Muscle layer of colon (tissue), 2 donors: ENCODE data around the gene FLAD1.
A peak's percentile ranks its signal among the peaks of the same experiment; 100 is the strongest.
"Not testable (repeated sequence)": the region's sequence is repeated elsewhere in the genome, so short reads cannot be mapped to it uniquely, and the experiment has no call there.

ENCODE experiments used
- H3K27ac ChIP-seq: one replicate; pipeline ENCODE4 v1.7.0; 2013; ENCODE audit warnings: low read depth, mild to moderate bottlenecking, low read length, moderate library complexity
- H3K27me3 ChIP-seq, 2 donors: one replicate each; pipeline ENCODE4 v1.7.0; 2013; ENCODE audit warnings: low read length in 2 of 2, mild to moderate bottlenecking in 2 of 2; ENCODE audit not compliant: insufficient read depth in 2 of 2, control insufficient read depth in 1 of 2
- H3K36me3 ChIP-seq: one replicate; pipeline ENCODE4 v1.7.0; 2013; ENCODE audit warnings: mild to moderate bottlenecking, low read length; ENCODE audit not compliant: insufficient read depth
- H3K4me1 ChIP-seq: one replicate; pipeline ENCODE4 v1.7.0; 2013; ENCODE audit warnings: mild to moderate bottlenecking, low read length; ENCODE audit not compliant: insufficient read depth
- H3K4me3 ChIP-seq, 2 donors: one replicate each; pipeline ENCODE4 v1.7.0; 2013; ENCODE audit warnings: low read length in 2 of 2, low read depth in 1 of 2, mild to moderate bottlenecking in 1 of 2, moderate library complexity in 1 of 2
- H3K9ac ChIP-seq: one replicate; pipeline ENCODE4 v1.7.0; 2013; ENCODE audit warnings: low read length
- H3K9me3 ChIP-seq: one replicate; pipeline ENCODE4 v1.7.0; 2013; ENCODE audit warnings: mild to moderate bottlenecking, low read length
- donor health status: abdominal sarcoma.
- donor health status: Adenocarcinoma of cecum.

Gene FLAD1

DNA sequence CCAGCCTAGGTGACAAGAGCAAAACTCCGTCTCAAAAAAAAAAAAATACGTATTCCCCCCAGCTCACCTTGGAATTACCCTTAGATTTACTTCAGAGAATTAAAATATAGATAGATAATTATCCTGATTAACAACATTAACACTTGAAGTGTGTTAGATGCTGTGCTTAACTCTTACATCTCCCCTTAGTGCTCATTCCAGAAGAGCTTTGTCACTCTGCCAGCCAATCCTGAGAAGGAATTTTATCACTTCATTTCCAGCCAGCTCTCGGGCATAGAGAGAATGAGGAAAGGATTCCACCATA lies 11.0 kb upstream of the FLAD1 start:
- peaks cover 51% of the 10 kb centered on the region for H3K4me1 ChIP-seq
- H3K9ac ChIP-seq, result no peak overlapping the region
- peak overlapping the region in 1 of 2 donors; percentile 90 for H3K4me3 ChIP-seq
- H3K27ac ChIP-seq, result peak overlapping the region; percentile 75
- H3K27me3 ChIP-seq, result no peaks in the 10 kb centered on the region
- H3K36me3 ChIP-seq, result peaks cover 17% of the 10 kb centered on the region
- H3K9me3 ChIP-seq, result no peaks in the 10 kb centered on the region

GRCh38 chr1:154972517-154973343 lies 10.4 kb upstream of the FLAD1 start:
- Histone ChIP-seq H3K4me1 (peaks cover 51% of the 10 kb centered on the region), H3K27ac (peak overlapping the region; percentile 75), H3K4me3 (peak overlapping the region in 1 of 2 donors; percentile 90), H3K9ac (peak overlapping the region; percentile 37), H3K9me3 (no peaks in the 10 kb centered on the region), H3K27me3 (no peaks in the 10 kb centered on the region), H3K36me3 (peaks cover 11% of the 10 kb centered on the region)

DNA sequence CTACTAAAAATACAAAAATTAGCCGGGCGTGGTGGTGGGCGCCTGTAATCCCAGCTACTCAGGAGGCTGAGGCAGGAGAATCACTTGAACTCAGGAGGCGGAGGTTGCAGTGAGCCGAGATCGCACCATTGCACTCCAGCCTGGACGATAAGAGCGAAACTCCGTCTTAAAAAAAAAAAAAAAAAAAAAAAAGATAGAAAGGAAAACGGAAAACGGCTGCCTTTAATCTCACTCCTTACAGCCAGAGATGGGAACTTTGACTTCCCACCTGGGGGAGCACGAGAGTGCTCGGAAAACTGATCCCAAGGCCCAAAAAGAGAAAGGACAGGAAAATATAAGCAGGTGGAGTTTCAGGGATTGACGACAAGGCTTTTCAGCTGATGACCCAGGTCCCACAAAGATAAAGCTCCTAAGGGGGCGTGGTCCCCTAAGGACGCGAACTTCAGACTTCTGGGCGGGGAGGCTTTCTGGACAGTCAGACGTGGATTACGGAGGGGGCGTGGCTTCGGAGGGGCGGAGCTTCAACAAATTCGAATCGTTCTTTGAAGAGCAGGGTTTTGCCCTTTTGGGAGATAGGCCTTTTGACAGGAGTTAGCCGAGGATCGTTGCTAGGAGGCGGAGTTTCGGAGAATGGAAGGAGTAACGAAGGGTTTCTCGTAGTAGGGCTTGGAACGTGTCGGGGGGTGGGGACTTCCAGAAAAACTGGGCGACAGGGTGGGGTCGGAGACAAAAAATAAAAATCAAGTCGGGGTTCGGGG lies 9.6 kb upstream of the FLAD1 start:
- Histone ChIP-seq H3K9ac (peak overlapping the region; percentile 96), H3K9me3 (no peaks in the 10 kb centered on the region), H3K4me1 (peaks cover 51% of the 10 kb centered on the region), H3K27me3 (no peaks in the 10 kb centered on the region), H3K36me3 (peaks cover 4% of the 10 kb centered on the region), H3K27ac (peak overlapping the region; percentile 75), H3K4me3 (peak overlapping the region; percentile 55 to 90)

- Histone ChIP-seq H3K9ac (peak within 1 kb of the TSS; percentile 96), H3K4me1 (peaks cover 44% of the 10 kb centered on the region), H3K36me3 (no peaks in the 10 kb centered on the region)
These were observed 8.9 kb upstream of the FLAD1 start, which contains the start of gene CKS1B for GRCh38 chr1:154974102-154974807. Gene CKS1B (plus strand): TSS chr1:154974681. CDS start chr1:154974746, 65 bp downstream.

DNA sequence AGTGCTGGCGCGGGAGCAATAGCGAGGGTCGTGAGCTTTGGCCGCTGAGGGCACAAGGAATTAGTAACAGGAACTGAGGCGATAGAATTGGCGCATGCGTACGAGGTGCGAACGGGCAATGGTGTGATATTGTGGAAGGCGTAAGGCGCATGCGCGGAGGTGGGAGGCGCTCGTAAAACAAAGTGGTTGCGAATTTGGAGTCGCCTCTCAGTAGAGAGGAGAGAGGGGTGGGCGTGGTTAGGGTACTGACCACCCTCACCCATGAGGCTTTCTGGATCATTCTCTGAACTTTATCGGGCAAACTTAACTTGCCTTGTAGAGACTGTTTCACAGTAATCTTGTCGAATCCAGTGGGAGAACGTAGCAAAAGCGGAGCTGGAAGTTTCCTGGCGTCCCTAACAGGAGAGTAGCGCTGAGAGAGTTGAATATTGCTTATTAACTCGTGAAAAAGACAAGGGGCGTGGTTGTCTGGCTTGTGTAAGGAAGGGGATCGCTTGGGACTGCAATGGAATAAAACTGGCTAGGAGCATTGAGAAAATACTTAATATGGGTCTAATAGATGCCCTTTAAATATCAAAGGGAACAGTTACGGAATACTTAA lies 8.2 kb upstream of the FLAD1 start:
- Histone ChIP-seq H3K27me3 (no peaks in the 10 kb centered on the region), H3K4me3 (peak overlapping the region; percentile 34 to 90), H3K36me3 (no peaks in the 10 kb centered on the region), H3K27ac (peak overlapping the region; percentile 89), H3K4me1 (peaks cover 38% of the 10 kb centered on the region), H3K9me3 (no peaks in the 10 kb centered on the region), H3K9ac (peak overlapping the region; percentile 96)

More at GRCh38 chr1:154974102-154974807, 8.9 kb upstream of the FLAD1 start, which contains the start of gene CKS1B:
- peak within 1 kb of the TSS; percentile 89 for H3K27ac ChIP-seq
- no peaks in the 10 kb centered on the region for H3K9me3 ChIP-seq
- peak within 1 kb of the TSS; percentile 55 to 90 for H3K4me3 ChIP-seq
- H3K27me3 ChIP-seq, result no peaks in the 10 kb centered on the region

GRCh38 chr1:154975409-154976059 lies 7.6 kb upstream of the FLAD1 start:
- H3K36me3 ChIP-seq, result no peaks in the 10 kb centered on the region
- peaks cover 33% of the 10 kb centered on the region for H3K4me1 ChIP-seq
- no peaks in the 10 kb centered on the region for H3K27me3 ChIP-seq
- H3K27ac ChIP-seq, result peak overlapping the region; percentile 89
- peak overlapping the region; percentile 96 for H3K9ac ChIP-seq
- no peaks in the 10 kb centered on the region for H3K9me3 ChIP-seq
- peak overlapping the region; percentile 34 to 90 for H3K4me3 ChIP-seq

- H3K4me1 ChIP-seq, result peaks cover 20% of the 10 kb centered on the region
- H3K4me3 ChIP-seq, H3K9me3 ChIP-seq, H3K27me3 ChIP-seq, H3K9ac ChIP-seq, H3K36me3 ChIP-seq, H3K27ac ChIP-seq: not testable (repeated sequence)
These were observed 5.4 kb upstream of the FLAD1 start for GRCh38 chr1:154977762-154978161.

GRCh38 chr1:154978360-154978759 lies 4.8 kb upstream of the FLAD1 start:
- H3K36me3 ChIP-seq, result no peaks in the 10 kb centered on the region
- no peaks in the 10 kb centered on the region for H3K9me3 ChIP-seq
- H3K4me3 ChIP-seq, result no peak overlapping the region
- no peak overlapping the region for H3K9ac ChIP-seq
- H3K27ac ChIP-seq, result no peak overlapping the region
- peaks cover 14% of the 10 kb centered on the region for H3K4me1 ChIP-seq
- no peaks in the 10 kb centered on the region for H3K27me3 ChIP-seq

- Histone ChIP-seq H3K36me3 (no peaks in the 10 kb centered on the region), H3K27ac (peak overlapping the region; percentile 63), H3K4me1 (peaks cover 13% of the 10 kb centered on the region), H3K4me3 (peak overlapping the region; percentile 34 to 82), H3K9me3 (no peaks in the 10 kb centered on the region), H3K9ac (peak overlapping the region; percentile 9), H3K27me3 (no peaks in the 10 kb centered on the region)
These were observed 803 bp upstream of the FLAD1 start for GRCh38 chr1:154982341-154982740.

DNA sequence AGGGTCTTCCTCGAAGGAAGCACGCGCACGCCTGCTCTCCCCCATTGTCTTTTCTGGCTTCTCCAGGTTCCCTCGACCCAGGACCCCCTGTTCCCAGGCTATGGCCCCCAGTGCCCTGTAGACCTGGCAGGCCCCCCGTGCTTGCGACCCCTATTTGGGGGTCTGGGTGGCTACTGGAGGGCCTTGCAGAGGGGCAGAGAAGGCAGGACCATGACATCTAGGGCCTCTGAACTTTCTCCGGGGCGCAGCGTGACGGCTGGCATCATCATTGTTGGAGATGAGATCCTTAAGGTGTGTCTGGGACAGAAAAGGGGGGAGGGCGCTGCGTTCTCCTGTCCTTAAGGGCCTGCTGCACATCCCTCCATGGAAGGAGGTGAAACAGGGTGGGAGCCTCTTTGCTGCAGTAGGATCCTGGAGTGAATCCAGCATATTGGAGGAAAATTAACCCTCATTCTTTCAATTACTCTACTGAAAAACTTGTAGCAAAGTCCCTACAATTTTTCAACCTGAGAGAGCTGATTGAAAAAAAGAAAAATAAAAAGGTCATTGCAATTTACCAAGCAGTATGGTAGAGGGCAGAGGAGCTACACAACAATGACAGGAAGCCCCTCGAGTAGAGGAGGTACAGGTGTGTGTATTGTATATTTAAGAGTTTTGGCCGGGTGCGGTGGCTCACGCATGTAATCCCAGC lies 777 bp downstream of the FLAD1 start:
- Histone ChIP-seq H3K4me1 (peaks cover 13% of the 10 kb centered on the region), H3K36me3 (peaks cover 13% of the 10 kb centered on the region), H3K27ac (peak overlapping the region; percentile 74), H3K9me3 (no peaks in the 10 kb centered on the region), H3K27me3 (no peaks in the 10 kb centered on the region), H3K9ac (peak overlapping the region; percentile 74), H3K4me3 (peak overlapping the region; percentile 67 to 82)
